SK-N-SH treated with all-trans-retinoic acid at 6 μM for 48 hours (cell line): ENCODE data around the gene GNAS.

Experiments
- ATAC-seq: fragments of 200-7000 bp; cut with Tn5 transposase; 3 replicates; pipeline ENCODE4 v1.9.1; 2020; ENCODE audit warnings: mild to moderate bottlenecking, moderate library complexity
- ARNTL ChIP-seq: fragments of 450-650 bp; formaldehyde crosslinking; IDR thresholded peaks from 2 replicates; pipeline ENCODE4 v1.5.0; 2020; ENCODE audit warnings: low read depth, mild to moderate bottlenecking, moderate library complexity, borderline replicate concordance
- BACH2 ChIP-seq: fragments of 250-450 bp; sonication (Bioruptor Pico); IDR thresholded peaks from 2 replicates; pipeline ENCODE4 v1.9.0; 2021; ENCODE audit warnings: mild to moderate bottlenecking, borderline replicate concordance
- CSDC2 ChIP-seq: fragments of 250-450 bp; sonication (Bioruptor Pico); IDR thresholded peaks from 2 replicates; pipeline ENCODE4 v1.5.0; 2020; ENCODE audit warnings: mild to moderate bottlenecking, moderate library complexity
- ESRRG ChIP-seq: fragments of 250-450 bp; sonication (Bioruptor Pico); IDR thresholded peaks from 2 replicates; pipeline ENCODE4 v1.6.1; 2021; ENCODE audit warnings: mild to moderate bottlenecking
- GLIS3 ChIP-seq: fragments of 250-450 bp; sonication (Bioruptor Pico); IDR thresholded peaks from 2 replicates; pipeline ENCODE4 v1.5.0; 2020; ENCODE audit warnings: mild to moderate bottlenecking, moderate library complexity
- ISL1 ChIP-seq: fragments of 250-450 bp; sonication (Bioruptor Pico); IDR thresholded peaks from 2 replicates; pipeline ENCODE4 v2.1.2; 2022; ENCODE audit warnings: mild to moderate bottlenecking, moderate library complexity
- OSR1 ChIP-seq: fragments of 250-450 bp; sonication (Bioruptor Pico); IDR thresholded peaks from 2 replicates; pipeline ENCODE4 v1.8.0; 2022; ENCODE audit warnings: moderate library complexity, mild to moderate bottlenecking, inconsistent platforms
- PPARA ChIP-seq: fragments of 250-450 bp; sonication (Bioruptor Pico); IDR thresholded peaks from 2 replicates; pipeline ENCODE4 v1.5.0; 2020; ENCODE audit warnings: mild to moderate bottlenecking, borderline replicate concordance
- RARB ChIP-seq: fragments of 250-450 bp; sonication (Bioruptor Pico); IDR thresholded peaks from 2 replicates; pipeline ENCODE4 v1.8.0; 2021; ENCODE audit warnings: mild to moderate bottlenecking, moderate library complexity
- SNAI2 ChIP-seq: fragments of 250-450 bp; sonication (Bioruptor Pico); IDR thresholded peaks from 2 replicates; pipeline ENCODE4 v1.5.0; 2020; ENCODE audit warnings: mild to moderate bottlenecking, moderate library complexity
- TCF4 ChIP-seq: fragments of 250-450 bp; sonication (Bioruptor Pico); IDR thresholded peaks from 2 replicates; pipeline ENCODE4 v1.8.0; 2021; ENCODE audit warnings: mild to moderate bottlenecking, moderate library complexity, borderline replicate concordance
- TOX ChIP-seq: fragments of 250-450 bp; sonication (Bioruptor Pico); IDR thresholded peaks from 2 replicates; pipeline ENCODE4 v1.8.0; 2021; ENCODE audit warnings: mild to moderate bottlenecking, moderate library complexity, borderline replicate concordance
- ZC3H10 ChIP-seq: fragments of 250-450 bp; sonication (Bioruptor Pico); IDR thresholded peaks from 2 replicates; pipeline ENCODE4 v1.5.1; 2021; ENCODE audit warnings: mild to moderate bottlenecking, moderate library complexity
- ZFP3 ChIP-seq: fragments of 250-450 bp; sonication (Bioruptor Pico); IDR thresholded peaks from 2 replicates; pipeline ENCODE4 v1.5.0; 2020; ENCODE audit warnings: mild to moderate bottlenecking, moderate library complexity
- ZFP30 ChIP-seq: fragments of 450-650 bp; formaldehyde crosslinking; IDR thresholded peaks from 2 replicates; pipeline ENCODE4 v1.5.0; 2022; ENCODE audit warnings: mild to moderate bottlenecking, moderate library complexity
- ZNF565 ChIP-seq: fragments of 450-650 bp; formaldehyde crosslinking; conservative IDR thresholded peaks from 2 replicates; pipeline ENCODE4 v1.5.0; 2020; ENCODE audit warnings: low read depth, mild to moderate bottlenecking, moderate library complexity
- ZNF70 ChIP-seq: fragments of 450-650 bp; formaldehyde crosslinking; IDR thresholded peaks from 2 replicates; pipeline ENCODE4 v1.5.0; 2020; ENCODE audit warnings: mild to moderate bottlenecking, moderate library complexity
- ZNF8 ChIP-seq: fragments of 450-650 bp; formaldehyde crosslinking; IDR thresholded peaks from 2 replicates; pipeline ENCODE4 v1.5.0; 2020; ENCODE audit warnings: mild to moderate bottlenecking, moderate library complexity
- TF ChIP-seq, protein P1 (sequence below): fragments of 250-450 bp; sonication (Bioruptor Pico); IDR thresholded peaks from 2 replicates; pipeline ENCODE4 v1.5.1; 2020; ENCODE audit warnings: low read depth, mild to moderate bottlenecking, moderate library complexity
- TF ChIP-seq, protein P2 (sequence below): fragments of 250-450 bp; sonication (Bioruptor Pico); IDR thresholded peaks from 2 replicates; pipeline ENCODE4 v1.8.0; 2021; ENCODE audit warnings: low read depth, mild to moderate bottlenecking, moderate library complexity, borderline replicate concordance
- TF ChIP-seq, protein P3 (sequence below): fragments of 250-450 bp; sonication (Bioruptor Pico); IDR thresholded peaks from 2 replicates; pipeline ENCODE4 v1.8.0; 2020; ENCODE audit warnings: mild to moderate bottlenecking, moderate library complexity, borderline replicate concordance
- TF ChIP-seq, protein P4 (sequence below): fragments of 250-450 bp; sonication (Bioruptor Pico); IDR thresholded peaks from 2 replicates; pipeline ENCODE4 v1.5.1; 2021; ENCODE audit warnings: mild to moderate bottlenecking, moderate library complexity

The GNAS gene

DNA sequence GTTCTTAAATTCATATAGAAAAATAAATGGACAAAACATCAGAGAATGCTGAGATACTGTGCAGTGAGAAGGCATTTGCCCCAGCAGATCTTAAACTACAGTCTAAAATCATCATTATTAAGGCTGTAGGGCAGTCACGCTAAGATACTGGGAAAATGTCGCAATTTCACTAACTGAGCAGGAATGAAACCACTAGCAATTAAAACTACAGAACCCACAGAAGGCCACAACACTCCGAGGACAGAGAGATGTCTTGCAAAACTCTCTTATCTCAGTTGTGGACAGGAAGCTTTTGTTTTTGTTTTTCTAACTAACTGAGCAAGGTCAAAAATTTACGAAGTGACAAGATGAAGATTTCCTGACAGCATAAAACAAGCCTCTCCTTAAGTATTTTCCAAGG lies 20.1 kb upstream of the GNAS start:
- TF ChIP-seq RARB (CRISPR knock-in tag): no peak
- TF ChIP-seq OSR1: no peak
- TF ChIP-seq SNAI2: no peak
- TF ChIP-seq ISL1 (CRISPR knock-in tag): no peak
- no peak for TF ChIP-seq ARNTL (CRISPR knock-in tag)
- no peak for TF ChIP-seq ZNF8 (CRISPR knock-in tag)
- no peak for TF ChIP-seq ZFP3 (CRISPR knock-in tag)
- no peak for TF ChIP-seq TOX (CRISPR knock-in tag)
- no peak for TF ChIP-seq ZC3H10 (CRISPR knock-in tag)
- no peak for TF ChIP-seq ZFP30 (CRISPR knock-in tag)
- no peak for TF ChIP-seq BACH2 (CRISPR knock-in tag)
- TF ChIP-seq GLIS3 (CRISPR knock-in tag): no peak
- TF ChIP-seq CSDC2 (CRISPR knock-in tag): no peak
- no peak for TF ChIP-seq ZNF565 (CRISPR knock-in tag)
- no peak for TF ChIP-seq TCF4
- TF ChIP-seq, protein P1, sequence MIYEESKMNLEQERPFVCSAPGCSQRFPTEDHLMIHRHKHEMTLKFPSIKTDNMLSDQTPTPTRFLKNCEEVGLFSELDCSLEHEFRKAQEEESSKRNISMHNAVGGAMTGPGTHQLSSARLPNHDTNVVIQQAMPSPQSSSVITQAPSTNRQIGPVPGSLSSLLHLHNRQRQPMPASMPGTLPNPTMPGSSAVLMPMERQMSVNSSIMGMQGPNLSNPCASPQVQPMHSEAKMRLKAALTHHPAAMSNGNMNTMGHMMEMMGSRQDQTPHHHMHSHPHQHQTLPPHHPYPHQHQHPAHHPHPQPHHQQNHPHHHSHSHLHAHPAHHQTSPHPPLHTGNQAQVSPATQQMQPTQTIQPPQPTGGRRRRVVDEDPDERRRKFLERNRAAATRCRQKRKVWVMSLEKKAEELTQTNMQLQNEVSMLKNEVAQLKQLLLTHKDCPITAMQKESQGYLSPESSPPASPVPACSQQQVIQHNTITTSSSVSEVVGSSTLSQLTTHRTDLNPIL (CRISPR knock-in tag): no peak
- no peak for TF ChIP-seq PPARA (CRISPR knock-in tag)
- TF ChIP-seq, protein P2, sequence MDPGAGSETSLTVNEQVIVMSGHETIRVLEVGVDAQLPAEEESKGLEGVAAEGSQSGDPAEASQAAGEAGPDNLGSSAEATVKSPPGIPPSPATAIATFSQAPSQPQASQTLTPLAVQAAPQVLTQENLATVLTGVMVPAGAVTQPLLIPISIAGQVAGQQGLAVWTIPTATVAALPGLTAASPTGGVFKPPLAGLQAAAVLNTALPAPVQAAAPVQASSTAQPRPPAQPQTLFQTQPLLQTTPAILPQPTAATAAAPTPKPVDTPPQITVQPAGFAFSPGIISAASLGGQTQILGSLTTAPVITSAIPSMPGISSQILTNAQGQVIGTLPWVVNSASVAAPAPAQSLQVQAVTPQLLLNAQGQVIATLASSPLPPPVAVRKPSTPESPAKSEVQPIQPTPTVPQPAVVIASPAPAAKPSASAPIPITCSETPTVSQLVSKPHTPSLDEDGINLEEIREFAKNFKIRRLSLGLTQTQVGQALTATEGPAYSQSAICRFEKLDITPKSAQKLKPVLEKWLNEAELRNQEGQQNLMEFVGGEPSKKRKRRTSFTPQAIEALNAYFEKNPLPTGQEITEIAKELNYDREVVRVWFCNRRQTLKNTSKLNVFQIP (CRISPR knock-in tag): no peak
- TF ChIP-seq ZNF70 (CRISPR knock-in tag): no peak
- TF ChIP-seq ESRRG (CRISPR knock-in tag): no peak

DNA sequence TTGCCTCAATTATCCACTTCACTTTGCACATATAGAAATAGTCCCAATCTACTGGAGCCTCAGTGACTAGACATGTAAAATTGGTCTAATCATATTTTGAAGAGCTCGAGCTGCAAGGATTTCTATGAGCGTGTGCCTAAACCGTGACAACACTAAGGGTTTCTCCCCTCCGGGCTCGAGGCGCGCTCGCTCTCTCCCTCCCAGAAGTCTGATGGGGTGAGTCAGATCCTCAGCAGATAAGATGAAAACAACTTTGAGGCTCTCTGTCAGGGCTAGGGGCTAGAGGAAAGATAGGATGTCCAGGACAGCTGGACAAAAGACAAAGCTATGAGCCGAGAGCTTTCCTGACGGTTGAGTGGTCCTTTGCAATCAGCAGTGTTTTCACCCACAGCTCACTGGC lies 18.6 kb upstream of the GNAS start:
- no peak for TF ChIP-seq PPARA (CRISPR knock-in tag)
- TF ChIP-seq, protein P3, sequence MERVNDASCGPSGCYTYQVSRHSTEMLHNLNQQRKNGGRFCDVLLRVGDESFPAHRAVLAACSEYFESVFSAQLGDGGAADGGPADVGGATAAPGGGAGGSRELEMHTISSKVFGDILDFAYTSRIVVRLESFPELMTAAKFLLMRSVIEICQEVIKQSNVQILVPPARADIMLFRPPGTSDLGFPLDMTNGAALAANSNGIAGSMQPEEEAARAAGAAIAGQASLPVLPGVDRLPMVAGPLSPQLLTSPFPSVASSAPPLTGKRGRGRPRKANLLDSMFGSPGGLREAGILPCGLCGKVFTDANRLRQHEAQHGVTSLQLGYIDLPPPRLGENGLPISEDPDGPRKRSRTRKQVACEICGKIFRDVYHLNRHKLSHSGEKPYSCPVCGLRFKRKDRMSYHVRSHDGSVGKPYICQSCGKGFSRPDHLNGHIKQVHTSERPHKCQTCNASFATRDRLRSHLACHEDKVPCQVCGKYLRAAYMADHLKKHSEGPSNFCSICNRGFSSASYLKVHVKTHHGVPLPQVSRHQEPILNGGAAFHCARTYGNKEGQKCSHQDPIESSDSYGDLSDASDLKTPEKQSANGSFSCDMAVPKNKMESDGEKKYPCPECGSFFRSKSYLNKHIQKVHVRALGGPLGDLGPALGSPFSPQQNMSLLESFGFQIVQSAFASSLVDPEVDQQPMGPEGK: no peak
- TF ChIP-seq ISL1 (CRISPR knock-in tag): no peak
- no peak for TF ChIP-seq SNAI2
- TF ChIP-seq, all 23 proteins: peak for 0
- ATAC-seq: no peak; the same call in 2 of the 3 replicates

More for the DNA sequence above, 20.1 kb upstream of the GNAS start:
- no peak for ATAC-seq

DNA sequence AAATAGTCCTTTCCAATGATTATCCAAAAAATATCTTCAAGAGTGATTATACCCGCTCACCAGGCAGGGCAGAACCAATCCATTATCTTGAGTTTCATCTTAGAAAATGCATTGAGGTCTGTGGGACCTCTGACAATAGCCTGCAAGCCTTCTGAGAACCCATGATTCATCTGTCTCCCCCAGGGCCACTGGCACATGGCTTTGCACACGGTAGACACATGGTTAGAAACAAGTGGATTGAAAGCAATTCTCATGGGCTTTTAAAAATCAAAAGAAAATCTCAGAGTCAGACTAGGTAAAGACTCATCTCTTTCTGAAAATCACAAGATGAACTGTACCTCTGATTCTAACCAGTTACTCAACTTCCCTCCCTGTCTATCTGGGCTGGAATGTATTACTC lies 17.3 kb upstream of the GNAS start:
- no peak for TF ChIP-seq TOX (CRISPR knock-in tag)
- TF ChIP-seq ZFP3 (CRISPR knock-in tag): no peak
- no peak for TF ChIP-seq ZC3H10 (CRISPR knock-in tag)
- no peak for TF ChIP-seq ESRRG (CRISPR knock-in tag)
- TF ChIP-seq, protein P4, sequence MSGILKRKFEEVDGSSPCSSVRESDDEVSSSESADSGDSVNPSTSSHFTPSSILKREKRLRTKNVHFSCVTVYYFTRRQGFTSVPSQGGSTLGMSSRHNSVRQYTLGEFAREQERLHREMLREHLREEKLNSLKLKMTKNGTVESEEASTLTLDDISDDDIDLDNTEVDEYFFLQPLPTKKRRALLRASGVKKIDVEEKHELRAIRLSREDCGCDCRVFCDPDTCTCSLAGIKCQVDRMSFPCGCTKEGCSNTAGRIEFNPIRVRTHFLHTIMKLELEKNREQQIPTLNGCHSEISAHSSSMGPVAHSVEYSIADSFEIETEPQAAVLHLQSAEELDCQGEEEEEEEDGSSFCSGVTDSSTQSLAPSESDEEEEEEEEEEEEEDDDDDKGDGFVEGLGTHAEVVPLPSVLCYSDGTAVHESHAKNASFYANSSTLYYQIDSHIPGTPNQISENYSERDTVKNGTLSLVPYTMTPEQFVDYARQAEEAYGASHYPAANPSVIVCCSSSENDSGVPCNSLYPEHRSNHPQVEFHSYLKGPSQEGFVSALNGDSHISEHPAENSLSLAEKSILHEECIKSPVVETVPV: no peak
- TF ChIP-seq ZNF70 (CRISPR knock-in tag): no peak
- no peak for TF ChIP-seq ZNF8 (CRISPR knock-in tag)
- TF ChIP-seq CSDC2 (CRISPR knock-in tag): no peak
- no peak for ATAC-seq

DNA sequence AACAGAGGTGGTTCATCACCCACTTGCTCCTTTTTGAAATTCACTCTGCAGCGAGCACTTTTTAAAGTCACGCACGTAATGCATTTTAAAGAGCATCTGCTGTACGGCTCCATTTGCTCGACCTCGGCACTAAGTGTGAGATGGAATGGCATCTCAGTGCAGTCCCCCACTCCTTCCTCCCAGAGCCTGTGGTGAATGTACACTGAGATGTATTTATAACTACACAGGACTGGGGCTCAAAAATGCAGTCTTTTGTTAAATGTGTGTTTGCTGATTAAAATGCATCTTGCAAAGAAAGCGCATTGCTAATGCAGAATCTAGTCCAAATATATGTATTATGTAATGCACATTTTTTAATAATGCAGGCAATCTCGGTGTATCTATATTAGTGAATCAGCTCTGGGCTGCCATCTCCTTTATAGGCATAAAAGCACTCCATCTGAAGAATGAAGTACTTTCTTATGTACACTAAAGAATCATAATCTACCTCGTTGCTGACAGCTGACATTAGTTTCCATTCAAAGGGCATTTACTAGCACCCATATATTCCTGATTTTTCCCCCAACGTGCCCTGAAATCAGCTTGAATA lies 15.8 kb upstream of the GNAS start:
- TF ChIP-seq ZNF8 (CRISPR knock-in tag) (no peak), PPARA (CRISPR knock-in tag) (no peak), SNAI2 (no peak), ZNF70 (CRISPR knock-in tag) (no peak), TOX (CRISPR knock-in tag) (no peak), ZNF565 (CRISPR knock-in tag) (no peak), ZFP30 (CRISPR knock-in tag) (no peak), ZFP3 (CRISPR knock-in tag) (no peak), RARB (CRISPR knock-in tag) (no peak), ESRRG (CRISPR knock-in tag) (no peak), ARNTL (CRISPR knock-in tag) (no peak)
- TF ChIP-seq, protein P2 (CRISPR knock-in tag): no peak
- TF ChIP-seq, protein P1 (CRISPR knock-in tag): no peak
- TF ChIP-seq, protein P3: no peak
- no peak for ATAC-seq
